ENCODE data around the gene SORD. TPM values are rescaled to one million over a fixed set of nuclear protein-coding genes. Genes with fewer than 3 reads are reported as not detected.
A peak's percentile ranks its signal among the peaks of the same experiment; 100 is the strongest.

The SORD gene
- total RNA-seq, 2 experiments from 2014 or later: 6.0 TPM

- peak overlapping the region; percentile 13 for H3K27ac Mint-ChIP-seq
- no peak for DNase-seq
- ChIA-PET POLR2A (no interaction called here), CTCF (no interaction called here)
- H3K4me1 Mint-ChIP-seq: peaks cover 26% of the 10 kb centered on the region
- H3K36me3 Mint-ChIP-seq (ENCODE audit: low read depth): no peaks in the 10 kb centered on the region
- H3K4me3 Mint-ChIP-seq: no peak overlapping the region
- peaks cover 78% of the 10 kb centered on the region for H3K27me3 Mint-ChIP-seq
- no peaks in the 10 kb centered on the region for H3K9me3 Mint-ChIP-seq
Measured at GRCh38 chr15:45112591-45113379, 89.8 kb downstream of the SORD start.

DNA sequence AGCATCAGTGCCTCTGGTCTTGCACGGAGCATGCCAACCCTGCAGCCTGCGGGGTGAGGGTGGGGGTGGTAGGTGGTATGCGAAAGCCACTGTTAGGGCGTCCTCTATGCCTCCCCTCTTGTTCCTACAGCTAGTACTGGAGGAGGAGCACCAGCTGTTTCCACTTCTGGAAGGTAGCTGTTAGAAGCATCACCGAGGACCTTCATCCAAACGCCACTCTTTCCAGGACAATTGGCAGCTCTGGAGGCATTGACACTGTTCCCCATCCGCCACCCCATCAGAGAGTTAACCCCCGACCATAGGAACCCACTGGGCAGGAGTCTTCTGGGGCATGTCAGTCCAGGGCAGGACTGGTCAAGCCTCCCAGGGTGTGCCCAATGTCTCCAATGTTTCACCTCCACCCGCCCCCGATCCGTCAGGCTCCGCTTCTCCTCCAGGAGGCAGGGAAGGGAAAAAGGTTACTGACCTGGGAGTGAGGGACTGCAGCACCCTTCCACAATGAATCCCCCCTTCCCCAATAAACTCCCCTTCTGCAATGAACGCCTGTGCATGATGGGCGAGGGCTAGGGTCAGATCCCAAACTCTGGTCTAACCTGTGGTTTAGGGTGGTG lies 90.5 kb downstream of the SORD start:
- peaks cover 30% of the 10 kb centered on the region for H3K4me1 Mint-ChIP-seq
- ChIA-PET CTCF (no interaction called here), POLR2A (no interaction called here)
- H3K36me3 Mint-ChIP-seq (ENCODE audit: low read depth): no peaks in the 10 kb centered on the region
- no peak overlapping the region for H3K27ac Mint-ChIP-seq
- H3K27me3 Mint-ChIP-seq: peaks cover 82% of the 10 kb centered on the region
- H3K9me3 Mint-ChIP-seq: no peaks in the 10 kb centered on the region
- DNase-seq: no peak
- no peak overlapping the region for H3K4me3 Mint-ChIP-seq

DNA sequence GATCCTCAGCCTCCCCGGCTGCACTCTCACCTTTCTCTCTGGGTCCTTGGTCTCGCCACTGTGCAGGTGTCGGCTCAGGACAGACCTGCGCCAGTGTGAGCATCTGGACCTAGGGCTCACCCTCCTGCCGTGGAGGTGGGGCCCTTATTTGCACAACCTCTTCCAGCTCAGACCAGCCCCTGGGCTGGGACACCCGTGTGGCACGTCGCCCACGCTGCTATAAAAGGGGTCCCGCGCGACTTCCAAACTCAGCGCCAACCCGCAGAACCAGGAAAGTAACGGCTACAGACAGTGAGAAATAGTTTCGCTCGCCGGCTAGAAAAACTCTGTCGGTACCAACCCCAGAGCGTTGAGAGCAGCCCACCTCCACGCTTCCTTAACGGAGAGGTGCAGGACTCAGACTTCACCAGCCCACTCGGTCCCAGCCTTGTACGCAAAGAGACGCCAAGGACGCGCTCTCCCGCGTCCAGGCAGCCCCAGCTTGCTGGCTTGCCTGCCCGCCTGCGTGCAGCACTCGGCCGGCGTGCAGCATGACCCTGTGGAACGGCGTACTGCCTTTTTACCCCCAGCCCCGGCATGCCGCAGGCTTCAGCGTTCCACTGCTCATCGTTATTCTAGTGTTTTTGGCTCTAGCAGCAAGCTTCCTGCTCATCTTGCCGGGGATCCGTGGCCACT lies 91.2 kb downstream of the SORD start, which contains the start of the genes DUOX2 and DUOXA2:
Gene DUOX2, minus strand, starts transcription at position 97 of the 675 bp plus-strand sequence. CDS start 761 bp downstream, outside the sequence.
Gene DUOXA2, plus strand, starts transcription at position 251 of the 675 bp plus-strand sequence. Its CDS starts 280 bp downstream, at position 531.
- H3K36me3 Mint-ChIP-seq (ENCODE audit: low read depth): no peaks in the 10 kb centered on the region
- peaks cover 30% of the 10 kb centered on the region for H3K4me1 Mint-ChIP-seq
- POLR2A ChIA-PET: no interaction called here
- no peak within 1 kb of the TSS for H3K4me3 Mint-ChIP-seq
- H3K27ac Mint-ChIP-seq: no peak within 1 kb of the TSS
- CTCF ChIA-PET: no interaction called here
- DNase-seq: no peak
- H3K27me3 Mint-ChIP-seq: peaks cover 80% of the 10 kb centered on the region
- no peaks in the 10 kb centered on the region for H3K9me3 Mint-ChIP-seq

DNA sequence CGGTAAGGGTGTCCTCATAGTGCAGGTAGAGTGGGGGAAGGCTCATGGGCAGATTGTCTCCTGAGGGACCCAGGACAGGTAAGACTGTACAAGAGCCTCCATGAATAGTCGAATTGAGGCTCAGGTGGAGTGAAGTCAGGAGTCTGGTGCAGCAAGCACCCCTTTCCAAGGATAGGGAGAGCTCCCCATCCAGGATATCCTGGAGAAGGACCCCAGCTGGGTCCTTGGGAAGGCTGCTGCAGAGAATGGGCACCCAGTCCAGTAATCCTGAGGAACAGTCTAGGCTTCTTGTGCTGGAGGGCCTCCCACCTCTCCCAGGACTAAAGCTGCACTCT lies 91.7 kb downstream of the SORD start:
- Mint-ChIP-seq H3K4me3 (no peak overlapping the region), H3K4me1 (peaks cover 30% of the 10 kb centered on the region), H3K27ac (no peak overlapping the region), H3K27me3 (peaks cover 76% of the 10 kb centered on the region), H3K36me3 (ENCODE audit: low read depth) (no peaks in the 10 kb centered on the region), H3K9me3 (no peaks in the 10 kb centered on the region)
- ChIA-PET POLR2A (no interaction called here), CTCF (no interaction called here)
- no peak for DNase-seq

GRCh38 chr15:45115312-45115820 lies 92.4 kb downstream of the SORD start:
- CTCF ChIA-PET: no interaction called here
- H3K4me3 Mint-ChIP-seq: no peak overlapping the region
- no peak for DNase-seq
- H3K36me3 Mint-ChIP-seq (ENCODE audit: low read depth): no peaks in the 10 kb centered on the region
- H3K27me3 Mint-ChIP-seq: peaks cover 70% of the 10 kb centered on the region
- no peaks in the 10 kb centered on the region for H3K9me3 Mint-ChIP-seq
- peaks cover 30% of the 10 kb centered on the region for H3K4me1 Mint-ChIP-seq
- POLR2A ChIA-PET: no interaction called here
- H3K27ac Mint-ChIP-seq: no peak overlapping the region

DNA sequence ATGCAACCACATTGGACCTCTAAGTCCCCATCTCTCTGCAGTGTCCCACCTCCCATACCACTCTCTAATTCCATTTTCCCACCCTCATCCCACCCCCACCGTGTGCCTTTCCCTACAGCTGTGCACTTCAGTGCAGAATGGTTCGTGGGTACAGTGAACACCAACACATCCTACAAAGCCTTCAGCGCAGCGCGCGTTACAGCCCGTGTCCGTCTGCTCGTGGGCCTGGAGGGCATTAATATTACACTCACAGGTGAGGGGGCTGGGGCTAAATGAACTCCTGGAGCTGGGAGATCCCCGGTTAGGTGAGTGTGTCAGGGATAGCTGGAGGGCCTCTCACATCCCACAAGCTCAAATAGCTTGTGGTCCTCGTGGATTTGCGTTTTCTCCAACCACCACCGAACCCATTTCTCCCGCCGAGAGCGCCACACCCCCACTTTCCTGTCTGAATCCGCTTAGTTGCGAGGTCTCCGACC lies 93.0 kb downstream of the SORD start:
- POLR2A ChIA-PET: no interaction called here
- CTCF ChIA-PET: interaction anchor here (0.7 to 1.1 kb wide), 3 partner anchors 10 to 73 kb away, joined by 3 to 4 read pairs (median 3); no protein-coding TSS in a partner anchor
- no peaks in the 10 kb centered on the region for H3K9me3 Mint-ChIP-seq
- H3K4me3 Mint-ChIP-seq: no peak overlapping the region
- no peak overlapping the region for H3K27ac Mint-ChIP-seq
- H3K4me1 Mint-ChIP-seq: peaks cover 30% of the 10 kb centered on the region
- DNase-seq: no peak
- peaks cover 68% of the 10 kb centered on the region for H3K27me3 Mint-ChIP-seq
- no peaks in the 10 kb centered on the region for H3K36me3 Mint-ChIP-seq (ENCODE audit: low read depth)

- ChIA-PET POLR2A (no interaction called here), CTCF (interaction anchor here (0.7 to 1.1 kb wide), 3 partner anchors 10 to 72 kb away, joined by 3 to 4 read pairs (median 3); no protein-coding TSS in a partner anchor)
- Mint-ChIP-seq H3K4me3 (no peak overlapping the region), H3K36me3 (ENCODE audit: low read depth) (no peaks in the 10 kb centered on the region), H3K27ac (no peak overlapping the region), H3K9me3 (no peaks in the 10 kb centered on the region), H3K4me1 (peaks cover 30% of the 10 kb centered on the region), H3K27me3 (peaks cover 68% of the 10 kb centered on the region)
- DNase-seq: no peak
Measured at GRCh38 chr15:45116482-45117307, 93.7 kb downstream of the SORD start.

DNA sequence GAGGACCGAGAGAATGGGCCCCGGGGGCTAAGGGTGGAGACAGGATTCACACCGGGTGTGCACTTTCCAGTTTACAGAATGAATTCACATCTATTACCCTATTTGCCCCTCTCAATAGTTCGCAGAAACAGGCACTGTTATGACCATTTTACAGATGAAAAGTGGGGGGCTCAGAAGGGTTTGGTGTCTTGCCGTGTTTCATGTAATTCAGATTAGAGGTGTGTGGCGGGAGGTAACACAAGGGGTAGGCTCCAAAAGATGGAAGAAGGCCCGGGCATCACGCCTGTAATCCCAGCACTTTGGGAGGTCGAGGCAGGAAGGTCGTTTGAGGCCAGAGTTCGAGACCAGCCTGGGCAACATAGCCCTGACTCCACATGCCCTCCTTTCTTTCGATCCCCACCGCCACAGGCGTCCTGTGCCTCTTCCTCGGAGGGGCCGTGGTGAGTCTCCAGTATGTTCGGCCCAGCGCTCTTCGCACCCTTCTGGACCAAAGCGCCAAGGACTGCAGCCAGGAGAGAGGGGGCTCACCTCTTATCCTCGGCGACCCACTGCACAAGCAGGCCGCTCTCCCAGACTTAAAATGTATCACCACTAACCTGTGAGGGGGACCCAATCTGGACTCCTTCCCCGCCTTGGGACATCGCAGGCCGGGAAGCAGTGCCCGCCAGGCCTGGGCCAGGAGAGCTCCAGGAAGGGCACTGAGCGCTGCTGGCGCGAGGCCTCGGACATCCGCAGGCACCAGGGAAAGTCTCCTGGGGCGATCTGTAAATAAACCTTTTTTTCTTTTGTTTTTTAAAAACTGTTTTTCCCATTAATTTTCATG lies 94.5 kb downstream of the SORD start:
- H3K27me3 Mint-ChIP-seq: peaks cover 61% of the 10 kb centered on the region
- no peaks in the 10 kb centered on the region for H3K9me3 Mint-ChIP-seq
- POLR2A ChIA-PET: no interaction called here

DNA sequence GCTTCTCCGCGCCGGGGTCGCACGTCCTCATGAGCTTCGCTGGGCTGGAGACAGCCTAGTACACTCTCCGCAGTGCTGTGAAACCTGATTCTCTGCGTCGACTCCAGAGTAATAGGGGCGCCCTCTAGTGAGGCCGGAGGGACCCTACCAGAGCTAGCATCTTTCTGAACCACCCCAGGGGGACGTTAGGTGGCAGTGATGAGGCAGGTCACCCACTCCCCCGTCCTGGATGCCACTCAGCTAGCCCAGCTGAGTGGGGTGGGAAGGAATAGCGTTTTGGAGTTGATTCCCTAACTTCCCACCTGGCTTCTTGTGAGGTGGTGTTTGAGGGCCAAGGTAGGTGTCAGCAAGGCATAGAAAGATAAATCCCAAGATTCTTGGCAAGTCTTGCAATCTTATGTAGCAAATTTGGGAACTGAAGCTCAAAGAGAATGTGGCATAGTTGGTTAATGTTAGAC lies 95.2 kb downstream of the SORD start:
- no peaks in the 10 kb centered on the region for H3K36me3 Mint-ChIP-seq (ENCODE audit: low read depth)
- H3K4me3 Mint-ChIP-seq: no peak overlapping the region
- ChIA-PET CTCF (interaction anchor here (0.5 to 1.7 kb wide), 29 partner anchors 9 to 1214 kb away, joined by 3 to 19 read pairs (median 4); partner anchors contain the start of genes DUOX1, DUOXA1 and SORD), POLR2A (no interaction called here)
- H3K4me1 Mint-ChIP-seq: peaks cover 23% of the 10 kb centered on the region
- no peak overlapping the region for H3K27ac Mint-ChIP-seq
- H3K9me3 Mint-ChIP-seq: no peaks in the 10 kb centered on the region
- peak; percentile 89 for DNase-seq
- H3K27me3 Mint-ChIP-seq: peaks cover 58% of the 10 kb centered on the region

More for the DNA sequence above, 94.5 kb downstream of the SORD start:
- H3K4me3 Mint-ChIP-seq: no peak overlapping the region
- no peak overlapping the region for H3K27ac Mint-ChIP-seq
- no peak for DNase-seq
- no peaks in the 10 kb centered on the region for H3K36me3 Mint-ChIP-seq (ENCODE audit: low read depth)
- peaks cover 23% of the 10 kb centered on the region for H3K4me1 Mint-ChIP-seq
- CTCF ChIA-PET: interaction anchor here (0.9 to 1.7 kb wide), 23 partner anchors 8 to 1214 kb away, joined by 3 to 19 read pairs (median 4); partner anchors contain the start of genes DUOX1, DUOXA1 and SORD

DNA sequence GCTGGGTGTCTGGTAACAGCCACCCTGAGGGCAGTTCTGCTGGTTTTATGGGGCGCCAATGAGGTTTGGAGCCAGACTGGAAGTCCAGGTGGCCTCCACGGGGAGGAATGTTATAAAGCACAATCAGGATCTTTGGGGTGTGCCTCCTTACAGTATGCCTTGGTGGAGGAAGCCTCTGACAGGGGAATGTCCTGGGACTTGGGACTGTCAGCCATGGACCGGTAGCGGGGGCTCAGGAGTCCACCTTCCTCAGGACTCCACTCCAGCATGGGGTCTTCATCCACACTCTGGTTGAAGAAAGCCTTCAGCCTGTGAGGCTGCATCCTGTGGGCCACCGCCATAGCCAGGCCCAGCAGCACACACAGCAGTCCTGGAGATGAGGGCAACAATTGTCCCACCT lies 96.0 kb downstream of the SORD start:
- Mint-ChIP-seq H3K4me1 (peaks cover 17% of the 10 kb centered on the region), H3K27ac (no peak overlapping the region), H3K4me3 (no peak overlapping the region), H3K36me3 (ENCODE audit: low read depth) (no peaks in the 10 kb centered on the region), H3K9me3 (no peaks in the 10 kb centered on the region), H3K27me3 (peaks cover 56% of the 10 kb centered on the region)
- DNase-seq: no peak
- ChIA-PET CTCF (interaction anchor here (0.9 to 1.7 kb wide), 11 partner anchors 12 to 1215 kb away, joined by 3 to 19 read pairs (median 4); partner anchors contain the start of genes DUOX1 and DUOXA1), POLR2A (no interaction called here)

GRCh38 chr15:45120081-45120972 lies 97.3 kb downstream of the SORD start:
- no peak overlapping the region for H3K4me3 Mint-ChIP-seq
- no peaks in the 10 kb centered on the region for H3K36me3 Mint-ChIP-seq (ENCODE audit: low read depth)
- H3K27ac Mint-ChIP-seq: no peak overlapping the region
- POLR2A ChIA-PET: no interaction called here
- H3K4me1 Mint-ChIP-seq: peaks cover 13% of the 10 kb centered on the region
- peaks cover 53% of the 10 kb centered on the region for H3K27me3 Mint-ChIP-seq
- DNase-seq: no peak
- CTCF ChIA-PET: no interaction called here
- H3K9me3 Mint-ChIP-seq: no peaks in the 10 kb centered on the region
